ENCODE results near the gene FGF22. TPM values are rescaled to one million over a fixed set of nuclear protein-coding genes. Genes with fewer than 3 reads are reported as not detected.
A peak's percentile ranks its signal among the peaks of the same experiment; 100 is the strongest.
"Not testable (repeated sequence)": the region's sequence is repeated elsewhere in the genome, so short reads cannot be mapped to it uniquely, and the experiment has no call there.

The FGF22 gene
- total RNA-seq, 1 donor from 2014 or later, result not detected

DNA sequence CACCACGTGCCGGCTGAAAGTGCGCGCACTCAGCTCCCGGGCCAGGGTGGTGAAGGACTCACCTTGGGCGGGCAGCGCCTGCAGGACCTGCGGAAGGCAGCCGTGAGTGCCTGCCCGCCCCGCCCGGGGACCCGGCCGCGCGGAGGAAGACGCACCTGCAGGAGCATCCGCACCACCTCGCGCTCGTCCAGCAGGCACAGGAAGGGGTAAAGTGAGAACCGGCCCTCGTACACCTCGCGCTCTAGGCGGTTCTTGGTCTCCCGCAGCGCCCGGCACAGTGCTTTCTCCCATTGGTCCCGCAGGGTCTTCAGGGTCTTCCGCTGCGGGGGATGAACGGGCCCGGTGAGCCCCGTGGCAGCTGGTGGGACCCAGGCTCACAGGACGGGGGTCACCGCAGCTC, 17.0 kb upstream of the FGF22 start:
- TF ChIP-seq, protein P1, sequence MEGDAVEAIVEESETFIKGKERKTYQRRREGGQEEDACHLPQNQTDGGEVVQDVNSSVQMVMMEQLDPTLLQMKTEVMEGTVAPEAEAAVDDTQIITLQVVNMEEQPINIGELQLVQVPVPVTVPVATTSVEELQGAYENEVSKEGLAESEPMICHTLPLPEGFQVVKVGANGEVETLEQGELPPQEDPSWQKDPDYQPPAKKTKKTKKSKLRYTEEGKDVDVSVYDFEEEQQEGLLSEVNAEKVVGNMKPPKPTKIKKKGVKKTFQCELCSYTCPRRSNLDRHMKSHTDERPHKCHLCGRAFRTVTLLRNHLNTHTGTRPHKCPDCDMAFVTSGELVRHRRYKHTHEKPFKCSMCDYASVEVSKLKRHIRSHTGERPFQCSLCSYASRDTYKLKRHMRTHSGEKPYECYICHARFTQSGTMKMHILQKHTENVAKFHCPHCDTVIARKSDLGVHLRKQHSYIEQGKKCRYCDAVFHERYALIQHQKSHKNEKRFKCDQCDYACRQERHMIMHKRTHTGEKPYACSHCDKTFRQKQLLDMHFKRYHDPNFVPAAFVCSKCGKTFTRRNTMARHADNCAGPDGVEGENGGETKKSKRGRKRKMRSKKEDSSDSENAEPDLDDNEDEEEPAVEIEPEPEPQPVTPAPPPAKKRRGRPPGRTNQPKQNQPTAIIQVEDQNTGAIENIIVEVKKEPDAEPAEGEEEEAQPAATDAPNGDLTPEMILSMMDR (IDR thresholded peaks at IDR 0.05; ENCODE audit: unreplicated experiment), result no peak
- DNase-seq (ENCODE audit: low spot score), result no peak
- no peak overlapping the region for H3K4me3 Mint-ChIP-seq (ENCODE audit: unreplicated experiment)
- no peaks in the 10 kb centered on the region for H3K4me1 Mint-ChIP-seq (ENCODE audit: unreplicated experiment)
- peaks cover 8% of the 10 kb centered on the region for H3K36me3 Mint-ChIP-seq (ENCODE audit: low read depth, unreplicated experiment)
- no peak overlapping the region for H3K27ac Mint-ChIP-seq (ENCODE audit: unreplicated experiment)
- H3K27me3 Mint-ChIP-seq (ENCODE audit: unreplicated experiment), result peaks cover 10% of the 10 kb centered on the region
- no peaks in the 10 kb centered on the region for H3K9me3 Mint-ChIP-seq (ENCODE audit: unreplicated experiment)

DNA sequence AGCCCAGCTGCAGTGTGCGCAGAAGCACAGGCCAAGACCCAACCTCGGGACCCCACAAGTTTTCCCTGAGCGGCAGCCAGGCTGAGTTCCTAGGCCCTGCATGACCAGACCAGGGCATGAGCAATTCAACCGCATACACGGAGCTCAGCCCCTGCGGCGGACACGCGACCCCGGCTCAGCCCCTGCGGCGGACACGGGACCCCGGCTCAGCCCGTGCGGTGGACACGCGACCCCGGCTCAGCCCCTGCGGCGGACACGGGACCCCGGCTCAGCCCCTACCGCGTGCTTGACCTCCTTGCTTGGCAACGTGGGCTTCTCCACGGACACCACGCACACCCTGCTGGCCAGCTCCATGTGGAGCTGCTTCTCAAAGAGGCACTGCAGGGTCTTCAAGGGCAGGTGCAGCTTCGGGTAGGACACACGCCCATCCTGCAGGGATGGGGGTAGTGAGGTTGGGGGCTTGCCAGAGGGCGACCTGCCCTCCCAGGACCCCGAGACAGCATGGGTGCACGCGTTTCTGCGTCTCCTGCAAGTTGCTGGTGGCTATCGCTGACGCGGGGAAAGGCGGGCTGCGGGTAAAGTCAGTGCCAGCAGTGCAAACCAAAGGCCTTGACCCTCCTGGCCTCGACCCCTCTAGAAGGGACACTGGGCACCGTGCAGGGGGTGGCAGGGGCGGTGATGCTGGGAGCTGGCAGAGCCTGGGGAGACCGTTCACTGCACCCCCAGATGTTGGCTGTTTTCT, 16.3 kb upstream of the FGF22 start:
- TF ChIP-seq, protein P1 (IDR thresholded peaks at IDR 0.05; ENCODE audit: unreplicated experiment), result no peak
- H3K36me3 Mint-ChIP-seq (ENCODE audit: low read depth, unreplicated experiment), result peaks cover 8% of the 10 kb centered on the region
- no peak overlapping the region for H3K27ac Mint-ChIP-seq (ENCODE audit: unreplicated experiment)
- no peaks in the 10 kb centered on the region for H3K4me1 Mint-ChIP-seq (ENCODE audit: unreplicated experiment)
- DNase-seq (ENCODE audit: low spot score), result no peak
- H3K4me3 Mint-ChIP-seq (ENCODE audit: unreplicated experiment), result peak overlapping the region; percentile 25
- H3K9me3 Mint-ChIP-seq (ENCODE audit: unreplicated experiment), result no peaks in the 10 kb centered on the region
- peaks cover 10% of the 10 kb centered on the region for H3K27me3 Mint-ChIP-seq (ENCODE audit: unreplicated experiment)

DNA sequence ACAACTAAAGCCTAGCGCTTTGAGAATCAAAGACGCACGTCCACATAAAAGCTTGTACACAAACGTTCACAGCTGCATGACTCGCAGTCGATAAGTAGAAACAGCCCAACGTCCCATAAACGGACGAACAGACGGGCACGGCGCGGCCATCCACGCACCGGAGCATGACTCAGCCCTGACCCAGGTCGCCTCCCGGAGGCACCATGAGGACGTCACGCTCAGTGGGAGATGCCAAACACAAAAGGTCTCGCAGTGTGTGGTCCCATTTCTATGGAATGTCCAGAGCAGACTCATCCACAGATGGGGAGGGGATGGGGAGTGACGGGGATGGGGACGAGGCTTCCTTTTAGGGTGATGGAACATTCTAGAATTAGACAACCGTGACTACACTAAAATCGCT, 15.7 kb upstream of the FGF22 start:
- Mint-ChIP-seq H3K9me3 (ENCODE audit: unreplicated experiment) (no peaks in the 10 kb centered on the region), H3K27ac (ENCODE audit: unreplicated experiment) (no peak overlapping the region), H3K4me3 (ENCODE audit: unreplicated experiment) (peak overlapping the region; percentile 25), H3K27me3 (ENCODE audit: unreplicated experiment) (peaks cover 8% of the 10 kb centered on the region), H3K4me1 (ENCODE audit: unreplicated experiment) (no peaks in the 10 kb centered on the region), H3K36me3 (ENCODE audit: low read depth, unreplicated experiment) (peaks cover 8% of the 10 kb centered on the region)
- TF ChIP-seq, protein P1 (IDR thresholded peaks at IDR 0.05; ENCODE audit: unreplicated experiment), result no peak
- DNase-seq (ENCODE audit: low spot score), result no peak

DNA sequence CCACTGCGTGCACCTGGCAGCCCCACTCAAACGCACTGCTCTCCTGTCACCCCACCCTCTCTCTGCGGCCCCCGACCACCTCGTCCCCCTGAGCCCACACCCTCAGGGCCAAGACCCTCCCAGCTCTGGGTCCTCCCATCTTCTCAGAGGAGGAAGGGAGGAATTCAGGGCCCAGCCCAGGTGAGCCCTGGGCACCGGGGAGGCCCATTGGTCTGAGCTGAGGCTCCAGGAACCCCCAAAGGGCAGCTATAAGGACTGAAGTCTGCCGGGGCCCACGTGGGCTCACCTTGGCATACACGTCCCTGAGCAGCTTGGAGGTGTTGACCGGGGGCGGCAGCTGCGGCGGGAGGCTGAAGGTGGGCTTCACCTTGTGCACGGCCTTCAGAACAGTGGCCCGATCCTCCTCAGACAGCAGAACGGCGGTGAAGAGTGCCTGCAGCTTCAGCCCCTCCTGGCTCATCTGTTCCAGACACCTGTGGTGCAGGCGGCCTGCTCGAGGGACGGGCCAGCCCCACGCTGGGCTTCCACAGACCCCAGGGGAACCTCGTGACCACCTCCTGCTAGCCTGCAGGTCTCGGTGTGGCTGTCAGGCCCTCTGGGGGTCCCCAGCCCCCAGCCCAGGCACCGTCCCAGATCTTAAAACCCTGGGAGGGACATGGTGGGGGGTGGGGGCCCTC, 15.1 kb upstream of the FGF22 start:
- Mint-ChIP-seq H3K36me3 (ENCODE audit: low read depth, unreplicated experiment) (peaks cover 8% of the 10 kb centered on the region), H3K4me1 (ENCODE audit: unreplicated experiment) (no peaks in the 10 kb centered on the region), H3K27ac (ENCODE audit: unreplicated experiment) (no peak overlapping the region), H3K27me3 (ENCODE audit: unreplicated experiment) (peaks cover 8% of the 10 kb centered on the region), H3K9me3 (ENCODE audit: unreplicated experiment) (no peaks in the 10 kb centered on the region), H3K4me3 (ENCODE audit: unreplicated experiment) (no peak overlapping the region)
- TF ChIP-seq, protein P1 (IDR thresholded peaks at IDR 0.05; ENCODE audit: unreplicated experiment), result no peak
- no peak for DNase-seq (ENCODE audit: low spot score)

DNA sequence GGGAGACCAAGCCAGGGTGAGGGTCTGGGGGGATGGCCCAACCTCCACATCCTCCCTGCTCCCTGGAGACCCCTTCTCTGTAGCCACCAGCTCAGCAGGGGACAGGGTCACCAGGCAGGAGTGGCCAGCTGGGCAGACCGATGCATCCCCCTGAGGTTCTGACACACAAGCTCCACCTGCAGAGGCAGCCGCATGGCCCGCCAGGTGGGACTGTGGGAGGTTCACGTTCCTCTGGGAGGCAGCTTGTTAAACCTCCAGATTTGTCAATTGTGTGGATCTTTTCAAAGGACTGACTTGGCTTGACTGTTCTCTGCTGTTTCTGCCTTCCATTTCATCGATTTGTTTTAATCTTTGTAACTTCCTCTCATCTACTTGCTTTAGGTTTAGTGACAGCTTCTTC, 14.4 kb upstream of the FGF22 start:
- H3K27ac Mint-ChIP-seq (ENCODE audit: unreplicated experiment), result no peak overlapping the region
- no peak for DNase-seq (ENCODE audit: low spot score)
- no peaks in the 10 kb centered on the region for H3K9me3 Mint-ChIP-seq (ENCODE audit: unreplicated experiment)
- peaks cover 9% of the 10 kb centered on the region for H3K36me3 Mint-ChIP-seq (ENCODE audit: low read depth, unreplicated experiment)
- TF ChIP-seq, protein P1 (IDR thresholded peaks at IDR 0.05; ENCODE audit: unreplicated experiment), result no peak
- H3K27me3 Mint-ChIP-seq (ENCODE audit: unreplicated experiment), result peaks cover 8% of the 10 kb centered on the region
- H3K4me1 Mint-ChIP-seq (ENCODE audit: unreplicated experiment), result no peaks in the 10 kb centered on the region
- peak overlapping the region; percentile 64 for H3K4me3 Mint-ChIP-seq (ENCODE audit: unreplicated experiment)

DNA sequence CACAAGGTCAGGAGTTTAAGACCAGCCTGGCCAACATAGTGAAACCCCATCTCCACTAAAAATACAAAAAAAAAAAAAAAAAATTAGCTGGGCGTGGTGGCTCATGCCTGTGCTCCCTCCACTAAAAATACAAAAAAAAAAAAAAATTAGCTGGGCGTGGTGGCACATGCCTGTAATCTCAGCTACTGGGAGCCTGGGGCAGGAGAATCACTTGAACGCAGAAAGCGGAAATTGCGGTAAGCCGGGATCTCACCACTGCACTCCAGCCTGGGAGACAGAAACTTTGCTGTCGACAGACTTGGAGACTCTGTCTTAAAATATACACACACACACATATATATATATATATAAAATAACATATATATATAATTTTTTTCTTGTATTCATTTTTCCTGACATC, 13.1 kb upstream of the FGF22 start:
- not testable (repeated sequence) for H3K9me3 Mint-ChIP-seq (ENCODE audit: unreplicated experiment); H3K4me3 Mint-ChIP-seq (ENCODE audit: unreplicated experiment); H3K4me1 Mint-ChIP-seq (ENCODE audit: unreplicated experiment); H3K27me3 Mint-ChIP-seq (ENCODE audit: unreplicated experiment); H3K27ac Mint-ChIP-seq (ENCODE audit: unreplicated experiment); DNase-seq (ENCODE audit: low spot score)
- peaks cover 14% of the 10 kb centered on the region for H3K36me3 Mint-ChIP-seq (ENCODE audit: low read depth, unreplicated experiment)
